ENCODE measurements around the gene NTF3. TPM values are rescaled to one million over a fixed set of nuclear protein-coding genes. Genes with fewer than 3 reads are reported as not detected.

NTF3 gene
- not detected for total RNA-seq

GRCh38 chr12:5432011-5432400 is at the start of gene NTF3:
TSS of gene NTF3 (plus strand) at chr12:5432108. CDS start at chr12:5432325, 217 bp downstream.
- Mint-ChIP-seq H3K36me3 (ENCODE audit: low read depth) (peaks cover 4% of the 10 kb centered on the region), H3K27me3 (peaks cover 58% of the 10 kb centered on the region), H3K4me3 (peak within 1 kb of the TSS; percentile 37), H3K9me3 (no peaks in the 10 kb centered on the region), H3K27ac (no peak within 1 kb of the TSS), H3K4me1 (peaks cover 14% of the 10 kb centered on the region)
- CTCF ChIA-PET: no interaction called here
- POLR2A ChIA-PET: no interaction called here
- no peak for DNase-seq

DNA sequence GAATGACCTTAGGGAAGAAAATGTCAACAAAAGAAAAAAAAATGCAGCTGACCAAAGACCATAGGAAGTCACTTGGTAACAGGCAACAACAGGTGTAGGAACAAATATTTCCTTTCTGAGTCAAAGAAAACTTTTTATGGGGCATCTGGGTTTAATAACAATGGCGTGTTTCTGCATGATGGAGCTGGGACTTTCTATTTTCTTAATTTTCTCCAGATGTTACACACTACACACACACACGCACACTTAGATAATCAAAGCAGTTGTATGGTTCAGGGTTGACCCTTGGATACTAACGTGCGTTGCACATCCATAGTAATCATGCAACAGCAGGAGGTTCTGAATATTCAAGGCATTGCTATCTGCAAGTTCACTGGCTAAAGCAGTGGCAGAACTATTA is 47.9 kb upstream of the NTF3 start:
- POLR2A ChIA-PET: no interaction called here
- Mint-ChIP-seq H3K4me3 (no peak overlapping the region), H3K27me3 (peaks cover 3% of the 10 kb centered on the region), H3K27ac (no peak overlapping the region), H3K9me3 (no peaks in the 10 kb centered on the region), H3K36me3 (ENCODE audit: low read depth) (no peaks in the 10 kb centered on the region), H3K4me1 (no peaks in the 10 kb centered on the region)
- CTCF ChIA-PET: no interaction called here
- DNase-seq: no peak

- POLR2A ChIA-PET: no interaction called here
Observed at GRCh38 chr12:5388581-5389535, 43.0 kb upstream of the NTF3 start.

DNA sequence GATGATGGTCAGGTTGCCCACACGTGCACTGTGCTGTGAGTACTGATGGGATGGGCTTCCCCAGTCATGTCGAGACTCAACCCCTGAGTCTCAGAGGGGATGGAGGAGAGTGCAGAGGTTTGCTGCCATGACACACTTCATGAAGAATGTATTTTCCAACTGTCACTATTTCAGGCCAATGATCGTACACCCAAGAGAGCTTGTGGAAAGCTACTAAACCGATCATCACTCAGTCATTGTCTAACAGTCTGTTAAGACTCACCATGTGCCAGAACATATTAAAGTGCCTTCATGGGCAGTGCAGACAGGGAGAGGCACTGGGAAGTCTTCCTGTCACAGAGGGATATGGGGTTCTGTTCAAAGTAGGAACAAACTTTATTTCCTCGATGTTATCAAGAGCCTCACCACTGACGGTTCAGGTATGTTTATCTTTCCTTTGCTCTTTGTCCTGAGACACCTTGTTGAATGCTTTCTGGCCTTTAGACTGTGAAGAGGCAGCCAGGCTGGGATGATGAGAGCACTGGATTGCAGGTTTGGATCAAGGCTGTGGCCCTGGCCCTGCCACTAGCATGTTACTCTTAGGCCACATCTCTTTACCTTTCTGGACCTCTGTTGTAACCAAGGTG is 41.6 kb upstream of the NTF3 start:
- ChIA-PET CTCF (no interaction called here), POLR2A (no interaction called here)
- no peak overlapping the region for H3K4me3 Mint-ChIP-seq
- peaks cover 3% of the 10 kb centered on the region for H3K27me3 Mint-ChIP-seq
- H3K9me3 Mint-ChIP-seq: no peaks in the 10 kb centered on the region
- no peaks in the 10 kb centered on the region for H3K4me1 Mint-ChIP-seq
- DNase-seq: no peak
- H3K27ac Mint-ChIP-seq: no peak overlapping the region
- no peaks in the 10 kb centered on the region for H3K36me3 Mint-ChIP-seq (ENCODE audit: low read depth)

More at GRCh38 chr12:5388581-5389535, 43.0 kb upstream of the NTF3 start:
- no peak for DNase-seq
- Mint-ChIP-seq H3K4me3 (no peak overlapping the region), H3K27ac (no peak overlapping the region), H3K9me3 (no peaks in the 10 kb centered on the region), H3K4me1 (no peaks in the 10 kb centered on the region), H3K27me3 (peaks cover 3% of the 10 kb centered on the region), H3K36me3 (ENCODE audit: low read depth) (no peaks in the 10 kb centered on the region)
- CTCF ChIA-PET: no interaction called here

DNA sequence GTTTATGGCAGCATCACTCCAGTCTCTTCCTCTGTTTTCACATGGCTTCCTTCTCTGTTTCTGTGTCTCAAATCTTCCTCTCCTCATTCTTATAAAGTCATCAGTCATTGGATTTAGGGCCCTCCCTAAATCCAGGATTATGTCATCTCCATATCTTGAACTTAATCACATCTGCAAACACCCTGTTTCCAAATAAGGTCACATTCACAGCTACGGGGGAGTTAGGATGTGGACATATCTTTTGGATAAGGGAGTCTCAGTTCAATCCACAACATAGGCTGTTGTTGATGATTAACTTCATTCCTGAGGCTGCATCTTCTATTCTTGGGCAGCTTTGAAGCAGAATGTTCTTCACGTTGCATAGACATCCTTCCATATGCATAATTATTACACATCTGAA is 40.3 kb upstream of the NTF3 start:
- no peaks in the 10 kb centered on the region for H3K36me3 Mint-ChIP-seq (ENCODE audit: low read depth)
- ChIA-PET POLR2A (no interaction called here), CTCF (interaction anchor here (1.1 kb wide), 1 partner anchor 12 kb away, joined by 3 read pairs; no protein-coding TSS in a partner anchor)
- no peaks in the 10 kb centered on the region for H3K9me3 Mint-ChIP-seq
- no peak overlapping the region for H3K4me3 Mint-ChIP-seq
- H3K27me3 Mint-ChIP-seq: no peaks in the 10 kb centered on the region
- H3K4me1 Mint-ChIP-seq: no peaks in the 10 kb centered on the region
- no peak overlapping the region for H3K27ac Mint-ChIP-seq
- DNase-seq: no peak

DNA sequence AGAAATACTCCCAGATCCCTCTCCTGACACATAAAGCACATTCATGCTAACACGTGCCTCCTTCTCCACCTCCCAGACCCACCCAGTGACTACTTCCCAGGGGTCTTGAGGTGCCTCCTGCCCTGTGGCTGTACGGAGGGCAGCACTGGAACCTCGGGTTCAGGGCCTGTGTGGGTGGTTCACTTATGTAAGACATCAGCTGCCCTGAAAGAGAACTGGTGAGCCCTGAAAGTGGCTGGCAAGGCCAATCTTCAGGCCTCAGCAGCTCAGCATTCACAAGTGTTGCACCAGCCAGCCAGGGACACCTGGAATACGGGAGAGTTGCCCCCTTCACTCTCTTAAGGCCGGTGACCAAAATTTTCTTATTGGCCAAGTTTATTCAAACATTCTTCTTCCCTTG is 38.9 kb upstream of the NTF3 start:
- ChIA-PET POLR2A (no interaction called here), CTCF (no interaction called here)
- H3K9me3 Mint-ChIP-seq: no peaks in the 10 kb centered on the region
- H3K4me3 Mint-ChIP-seq: no peak overlapping the region
- H3K36me3 Mint-ChIP-seq (ENCODE audit: low read depth): no peaks in the 10 kb centered on the region
- H3K27me3 Mint-ChIP-seq: peaks cover 3% of the 10 kb centered on the region
- no peaks in the 10 kb centered on the region for H3K4me1 Mint-ChIP-seq
- no peak for DNase-seq
- no peak overlapping the region for H3K27ac Mint-ChIP-seq

GRCh38 chr12:5395443-5396271 is 36.3 kb upstream of the NTF3 start:
- no peaks in the 10 kb centered on the region for H3K9me3 Mint-ChIP-seq
- H3K4me1 Mint-ChIP-seq: no peaks in the 10 kb centered on the region
- H3K4me3 Mint-ChIP-seq: no peak overlapping the region
- no peaks in the 10 kb centered on the region for H3K36me3 Mint-ChIP-seq (ENCODE audit: low read depth)
- H3K27me3 Mint-ChIP-seq: peaks cover 3% of the 10 kb centered on the region
- no peak overlapping the region for H3K27ac Mint-ChIP-seq
- DNase-seq: no peak
- ChIA-PET CTCF (no interaction called here), POLR2A (no interaction called here)

GRCh38 chr12:5396541-5396940 is 35.4 kb upstream of the NTF3 start:
- CTCF ChIA-PET: no interaction called here
- no peaks in the 10 kb centered on the region for H3K36me3 Mint-ChIP-seq (ENCODE audit: low read depth)
- POLR2A ChIA-PET: no interaction called here
- H3K9me3 Mint-ChIP-seq: no peaks in the 10 kb centered on the region
- H3K27me3 Mint-ChIP-seq: peaks cover 3% of the 10 kb centered on the region
- H3K27ac Mint-ChIP-seq: no peak overlapping the region
- H3K4me3 Mint-ChIP-seq: no peak overlapping the region
- H3K4me1 Mint-ChIP-seq: no peaks in the 10 kb centered on the region
- DNase-seq: no peak

GRCh38 chr12:5399266-5399665 is 32.6 kb upstream of the NTF3 start:
- ChIA-PET CTCF (no interaction called here), POLR2A (no interaction called here)
- H3K9me3 Mint-ChIP-seq: no peaks in the 10 kb centered on the region
- no peak overlapping the region for H3K27ac Mint-ChIP-seq
- H3K27me3 Mint-ChIP-seq: peaks cover 18% of the 10 kb centered on the region
- H3K4me3 Mint-ChIP-seq: no peak overlapping the region
- H3K36me3 Mint-ChIP-seq (ENCODE audit: low read depth): no peaks in the 10 kb centered on the region
- no peaks in the 10 kb centered on the region for H3K4me1 Mint-ChIP-seq
- no peak for DNase-seq

- Mint-ChIP-seq H3K4me3 (no peak overlapping the region), H3K9me3 (no peaks in the 10 kb centered on the region), H3K27ac (no peak overlapping the region), H3K4me1 (no peaks in the 10 kb centered on the region), H3K27me3 (peaks cover 18% of the 10 kb centered on the region), H3K36me3 (ENCODE audit: low read depth) (no peaks in the 10 kb centered on the region)
- no peak for DNase-seq
- ChIA-PET CTCF (no interaction called here), POLR2A (no interaction called here)
Observed at GRCh38 chr12:5402009-5402935, 29.6 kb upstream of the NTF3 start.

GRCh38 chr12:5403411-5403810 is 28.5 kb upstream of the NTF3 start:
- H3K4me3 Mint-ChIP-seq: no peak overlapping the region
- H3K9me3 Mint-ChIP-seq: no peaks in the 10 kb centered on the region
- H3K4me1 Mint-ChIP-seq: no peaks in the 10 kb centered on the region
- peaks cover 15% of the 10 kb centered on the region for H3K27me3 Mint-ChIP-seq
- CTCF ChIA-PET: interaction anchor here (0.6 kb wide), 1 partner anchor 181 kb away, joined by 3 read pairs; no protein-coding TSS in a partner anchor
- DNase-seq: no peak
- no peaks in the 10 kb centered on the region for H3K36me3 Mint-ChIP-seq (ENCODE audit: low read depth)
- POLR2A ChIA-PET: no interaction called here
- H3K27ac Mint-ChIP-seq: no peak overlapping the region

DNA sequence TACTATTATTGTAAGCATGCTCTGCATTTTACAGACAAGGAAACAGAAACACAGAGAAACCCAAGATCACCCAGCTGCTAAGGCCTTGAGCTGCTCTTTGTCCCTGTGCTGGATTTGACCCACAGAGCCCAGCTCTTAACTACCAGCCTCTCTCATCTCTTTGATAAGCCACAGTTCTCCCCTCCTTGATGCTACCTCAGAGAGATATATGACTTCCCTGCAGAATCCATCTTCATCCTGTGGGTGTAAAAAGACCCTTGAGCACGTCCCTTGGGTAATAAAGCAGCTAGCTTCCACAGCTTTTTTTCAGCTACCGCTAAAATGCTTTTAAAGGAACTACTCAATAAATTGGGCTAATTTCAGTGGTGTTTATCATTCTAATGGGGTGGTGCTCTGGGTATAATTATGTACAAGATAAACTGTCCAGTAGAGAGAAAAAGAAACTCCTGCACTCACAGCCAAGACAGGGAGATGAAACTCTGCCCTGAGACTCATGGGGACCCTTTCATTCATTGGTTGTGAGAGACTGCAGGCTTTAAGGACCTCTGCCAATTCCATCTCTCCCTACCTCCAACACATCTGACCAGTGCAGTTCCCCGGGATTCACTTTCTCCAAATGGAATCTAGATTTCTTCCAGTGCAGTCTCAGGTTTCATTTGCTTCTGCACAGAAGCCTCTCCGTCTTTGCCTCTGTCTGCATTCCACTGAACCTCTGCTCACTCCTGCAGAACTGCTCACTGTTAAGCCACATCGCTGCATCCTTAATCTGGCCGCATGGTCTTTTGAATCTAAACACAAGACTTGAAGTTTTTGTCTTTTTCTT is 24.7 kb upstream of the NTF3 start:
- ChIA-PET CTCF (no interaction called here), POLR2A (interaction anchor here (0.6 kb wide), 1 partner anchor 302 kb away, joined by 3 read pairs; no protein-coding TSS in a partner anchor)
- Mint-ChIP-seq H3K4me1 (no peaks in the 10 kb centered on the region), H3K27me3 (peaks cover 12% of the 10 kb centered on the region), H3K9me3 (no peaks in the 10 kb centered on the region), H3K27ac (no peak overlapping the region), H3K36me3 (ENCODE audit: low read depth) (no peaks in the 10 kb centered on the region), H3K4me3 (no peak overlapping the region)
- DNase-seq: no peak

All from activated CD4-positive, alpha-beta T cell treated with anti-CD3 and anti-CD28 coated beads, Interleukin-2, amount 10 ng/mL, durations not matched to agents 7 days and 5 days (primary cell).